ENCODE results near the gene CDKN2B-AS1.

CDKN2B-AS1 gene

DNA sequence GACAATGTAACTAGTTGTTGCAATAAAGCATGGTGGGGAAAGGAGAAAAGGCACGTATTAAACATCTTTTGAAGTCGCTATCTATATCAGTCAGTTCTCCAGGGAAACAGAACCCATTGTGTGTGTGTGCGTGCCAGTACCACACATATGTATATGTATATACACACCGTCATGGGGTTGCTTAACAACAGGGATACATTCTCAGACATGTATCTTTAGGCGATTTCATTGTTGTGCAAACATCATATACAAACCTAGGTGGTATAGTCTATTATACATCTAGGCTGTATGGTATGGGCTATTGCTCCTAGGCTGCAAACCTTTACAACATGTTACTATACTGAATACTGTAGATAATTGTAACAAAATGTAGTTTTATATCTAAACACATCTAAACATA, 2.3 kb downstream of the CDKN2B-AS1 start:
- H3K4me3 ChIP-seq (ENCODE audit: low read depth, low read length): no peak overlapping the region
- TF ChIP-seq, protein P1, sequence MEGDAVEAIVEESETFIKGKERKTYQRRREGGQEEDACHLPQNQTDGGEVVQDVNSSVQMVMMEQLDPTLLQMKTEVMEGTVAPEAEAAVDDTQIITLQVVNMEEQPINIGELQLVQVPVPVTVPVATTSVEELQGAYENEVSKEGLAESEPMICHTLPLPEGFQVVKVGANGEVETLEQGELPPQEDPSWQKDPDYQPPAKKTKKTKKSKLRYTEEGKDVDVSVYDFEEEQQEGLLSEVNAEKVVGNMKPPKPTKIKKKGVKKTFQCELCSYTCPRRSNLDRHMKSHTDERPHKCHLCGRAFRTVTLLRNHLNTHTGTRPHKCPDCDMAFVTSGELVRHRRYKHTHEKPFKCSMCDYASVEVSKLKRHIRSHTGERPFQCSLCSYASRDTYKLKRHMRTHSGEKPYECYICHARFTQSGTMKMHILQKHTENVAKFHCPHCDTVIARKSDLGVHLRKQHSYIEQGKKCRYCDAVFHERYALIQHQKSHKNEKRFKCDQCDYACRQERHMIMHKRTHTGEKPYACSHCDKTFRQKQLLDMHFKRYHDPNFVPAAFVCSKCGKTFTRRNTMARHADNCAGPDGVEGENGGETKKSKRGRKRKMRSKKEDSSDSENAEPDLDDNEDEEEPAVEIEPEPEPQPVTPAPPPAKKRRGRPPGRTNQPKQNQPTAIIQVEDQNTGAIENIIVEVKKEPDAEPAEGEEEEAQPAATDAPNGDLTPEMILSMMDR (IDR thresholded peaks at IDR 0.05; ENCODE audit: low read depth, low read length, missing control alignments): no peak
- DNase-seq (ENCODE audit: low read depth): no peak

DNA sequence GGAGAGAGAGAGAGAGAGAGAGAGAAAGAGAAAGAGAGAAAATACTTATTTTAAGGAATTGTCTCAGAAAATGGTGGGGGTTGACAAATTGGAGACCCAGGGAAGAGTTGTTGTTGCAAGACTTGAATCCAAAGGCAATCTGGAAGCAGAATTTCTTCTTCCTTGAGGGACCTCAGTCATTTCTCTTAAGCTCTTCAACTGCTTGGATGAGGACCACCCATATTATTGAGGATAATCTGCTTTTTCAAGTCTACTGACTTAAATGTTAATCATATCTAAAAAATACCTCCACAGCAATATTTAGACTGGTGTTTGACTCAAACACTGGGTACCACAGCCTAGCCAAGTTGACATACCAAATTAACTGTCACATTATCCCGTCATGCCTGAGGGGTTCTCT, 2.9 kb downstream of the CDKN2B-AS1 start:
- TF ChIP-seq, protein P1 (IDR thresholded peaks at IDR 0.05; ENCODE audit: low read depth, low read length, missing control alignments): no peak
- H3K4me3 ChIP-seq (ENCODE audit: low read depth, low read length): no peak overlapping the region
- DNase-seq (ENCODE audit: low read depth): no peak

DNA sequence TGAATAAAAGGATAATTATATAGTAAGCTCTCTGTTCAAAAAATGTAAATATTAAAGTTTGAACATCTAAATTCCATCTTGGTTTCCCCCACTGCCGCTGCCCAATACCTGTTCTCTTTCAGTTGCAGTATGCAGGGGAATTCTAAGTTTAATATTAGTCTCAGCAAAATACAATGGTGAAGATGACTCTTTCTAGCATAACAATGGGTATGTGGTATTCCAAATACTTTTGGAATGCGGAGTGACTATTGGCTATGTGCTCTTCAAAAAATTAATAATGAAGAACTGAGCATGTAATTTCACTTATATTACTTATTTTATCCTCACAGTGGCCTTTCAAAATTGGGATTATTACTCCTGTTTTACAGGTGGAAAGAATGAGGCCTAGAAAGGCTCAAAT, 3.4 kb downstream of the CDKN2B-AS1 start:
- TF ChIP-seq, protein P1 (IDR thresholded peaks at IDR 0.05; ENCODE audit: low read depth, low read length, missing control alignments): no peak
- H3K4me3 ChIP-seq (ENCODE audit: low read depth, low read length): no peak overlapping the region
- DNase-seq (ENCODE audit: low read depth): no peak

DNA sequence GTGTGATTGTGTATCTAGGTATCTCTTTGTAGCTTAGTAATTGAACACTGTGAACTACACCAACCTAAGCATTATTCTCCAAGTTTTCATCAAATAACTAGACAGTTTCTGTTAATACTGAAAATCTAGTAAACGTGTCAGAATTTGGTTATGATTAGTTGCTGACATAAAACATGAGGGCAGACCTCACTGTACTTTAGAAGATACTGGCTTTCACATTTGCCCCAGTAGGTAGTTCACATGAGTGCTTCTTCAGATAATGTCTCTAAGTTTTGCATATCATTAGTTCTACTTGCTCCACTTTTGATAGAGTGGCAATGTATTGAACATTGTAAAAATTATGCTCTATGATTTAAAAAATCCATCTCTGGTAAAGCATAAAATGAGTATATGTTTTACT, 7.4 kb downstream of the CDKN2B-AS1 start:
- H3K4me3 ChIP-seq (ENCODE audit: low read depth, low read length): no peak overlapping the region
- DNase-seq (ENCODE audit: low read depth): no peak
- TF ChIP-seq, protein P1 (IDR thresholded peaks at IDR 0.05; ENCODE audit: low read depth, low read length, missing control alignments): no peak

DNA sequence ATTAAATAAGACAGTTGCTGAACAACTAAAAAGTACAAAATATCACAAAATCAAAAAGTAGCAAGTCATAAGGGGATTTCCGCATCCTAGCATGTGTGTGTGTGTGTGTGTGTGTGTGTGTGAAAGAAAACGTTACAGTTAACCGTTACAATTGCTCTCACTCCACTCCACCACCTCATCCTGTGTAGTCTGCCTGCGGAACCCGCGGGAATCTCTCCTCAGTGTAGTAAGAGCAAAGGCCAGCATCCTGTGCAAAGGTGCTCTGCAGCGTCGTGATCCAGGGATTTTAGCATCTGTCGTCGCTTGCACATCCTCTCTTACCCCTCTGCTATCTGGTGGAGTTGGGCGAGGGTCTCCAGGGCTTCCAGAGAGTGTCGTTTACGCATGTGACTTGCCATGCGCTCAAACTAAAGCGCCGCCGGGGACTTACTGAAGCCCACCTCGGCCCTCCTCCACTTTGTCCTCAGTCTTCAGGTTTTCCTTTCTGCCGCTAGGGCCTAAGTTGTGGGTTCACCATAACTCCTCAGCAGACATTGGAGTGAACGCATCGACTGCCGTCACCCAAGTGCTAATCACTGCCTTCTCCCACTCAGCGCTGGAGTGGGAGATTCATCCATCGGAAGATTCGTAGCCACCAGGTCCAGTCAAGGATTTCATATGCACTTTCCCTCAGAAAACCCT, 10.6 kb downstream of the CDKN2B-AS1 start:
- TF ChIP-seq, protein P1 (IDR thresholded peaks at IDR 0.05; ENCODE audit: low read depth, low read length, missing control alignments): peak; percentile 5
- no peak overlapping the region for H3K4me3 ChIP-seq (ENCODE audit: low read depth, low read length)
- DNase-seq (ENCODE audit: low read depth): no peak

DNA sequence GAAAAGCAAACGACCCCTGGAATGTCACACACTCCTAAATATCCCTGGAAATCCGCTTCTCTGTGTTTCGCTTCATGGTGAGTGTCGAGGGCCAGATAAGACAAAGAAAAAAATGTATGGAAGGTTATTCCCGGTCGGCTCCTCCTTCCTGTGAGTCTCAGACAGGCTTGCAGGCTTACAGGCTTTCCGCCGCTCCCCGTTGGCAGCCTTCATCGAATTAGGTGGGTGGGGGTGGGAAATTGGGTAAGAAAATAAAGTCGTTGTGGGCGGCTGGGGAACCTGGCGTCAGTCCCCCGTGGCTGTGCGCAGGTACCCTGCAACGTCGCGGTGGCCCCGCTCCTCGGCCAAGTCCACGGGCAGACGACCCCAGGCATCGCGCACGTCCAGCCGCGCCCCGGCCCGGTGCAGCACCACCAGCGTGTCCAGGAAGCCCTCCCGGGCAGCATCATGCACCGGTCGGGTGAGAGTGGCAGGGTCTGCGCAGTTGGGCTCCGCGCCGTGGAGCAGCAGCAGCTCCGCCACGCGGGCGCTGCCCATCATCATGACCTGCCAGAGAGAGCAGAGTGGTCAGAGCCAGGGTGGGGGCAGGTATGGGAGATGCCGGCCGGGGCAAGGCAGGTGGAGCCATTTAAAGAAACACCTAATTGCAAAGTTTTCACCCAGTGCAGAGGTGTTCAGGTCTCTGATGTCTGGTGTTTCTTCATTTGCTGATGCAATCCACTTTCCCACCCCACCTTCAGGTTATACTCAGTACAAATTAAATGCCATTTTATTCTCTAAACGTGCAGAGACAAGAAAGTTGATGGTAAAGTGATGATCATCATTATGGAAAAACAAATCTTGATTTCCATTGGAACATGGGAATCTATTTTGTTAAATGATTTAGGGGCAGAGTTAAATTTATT, 11.4 kb downstream of the CDKN2B-AS1 start:
- TF ChIP-seq, protein P1 (IDR thresholded peaks at IDR 0.05; ENCODE audit: low read depth, low read length, missing control alignments): no peak
- no peak for DNase-seq (ENCODE audit: low read depth)
- H3K4me3 ChIP-seq (ENCODE audit: low read depth, low read length): no peak overlapping the region
